HG02840 (cell line): ENCODE data around the gene IFNA7.
"Not testable (repeated sequence)": the region's sequence is repeated elsewhere in the genome, so short reads cannot be mapped to it uniquely, and the experiment has no call there.

Experiments
- ATAC-seq: cut with Tn5 transposase; IDR thresholded peaks from one replicate; pipeline ENCODE4 v1.9.1; 2021; ENCODE audit warnings: mild to moderate bottlenecking, moderate library complexity, moderate number of reproducible peaks; ENCODE audit not compliant: unreplicated experiment, low FRiP score

The IFNA7 gene

GRCh38 chr9:21182810-21183736, 18.9 kb downstream of the IFNA7 start:
- ATAC-seq = peak; percentile 87

GRCh38 chr9:21174671-21175070, 27.3 kb downstream of the IFNA7 start:
- no peak for ATAC-seq

- ATAC-seq = no peak
Observed at GRCh38 chr9:21172156-21172555, 29.8 kb downstream of the IFNA7 start.

GRCh38 chr9:21171351-21171750, 30.7 kb downstream of the IFNA7 start:
- ATAC-seq = no peak

GRCh38 chr9:21166560-21166959, 35.4 kb downstream of the IFNA7 start, which contains the start of gene IFNA21:
TSS of gene IFNA21 (minus strand) at chr9:21166660. CDS start at chr9:21166612, 48 bp downstream.
- not testable (repeated sequence) for ATAC-seq

- no peak for ATAC-seq
Observed at GRCh38 chr9:21165516-21165915, 36.5 kb downstream of the IFNA7 start.

GRCh38 chr9:21160178-21160577, 41.8 kb downstream of the IFNA7 start:
- ATAC-seq = peak; percentile 91

GRCh38 chr9:21155501-21155900, 46.5 kb downstream of the IFNA7 start:
- no peak for ATAC-seq

GRCh38 chr9:21154018-21154608, 47.9 kb downstream of the IFNA7 start:
- peak; percentile 77 for ATAC-seq

GRCh38 chr9:21153336-21154017, 48.5 kb downstream of the IFNA7 start:
- ATAC-seq = peak; percentile 15
